GM10266 (cell line): ENCODE measurements around the gene RAB24.

Experiments used
- DNase-seq: peaks from one replicate; pipeline ENCODE4 v3.0.0; 2012; ENCODE audit errors: extremely low spot score
- CTCF ChIP-seq: IDR thresholded peaks from 2 replicates; pipeline ENCODE4 v1.5.1; 2012; ENCODE audit warnings: mild to moderate bottlenecking, low read depth; ENCODE audit not compliant: control insufficient read depth, insufficient read depth; ENCODE audit errors: missing control alignments

RAB24 gene

GRCh38 chr5:177304392-177305119 lies 1.0 kb upstream of the RAB24 start:
- no peak for TF ChIP-seq CTCF
- DNase-seq, result peak; percentile 67

GRCh38 chr5:177303925-177304391 lies 439 bp upstream of the RAB24 start:
- no peak for TF ChIP-seq CTCF
- DNase-seq, result peak; percentile 37

GRCh38 chr5:177302354-177303110 lies 987 bp downstream of the RAB24 start:
- peak; percentile 56 for DNase-seq
- TF ChIP-seq CTCF, result peak; percentile 17

- no peak for DNase-seq
Observed at GRCh38 chr5:177301503-177302165, 1.9 kb downstream of the RAB24 start.

GRCh38 chr5:177300951-177301350 lies 2.6 kb downstream of the RAB24 start:
- DNase-seq, result no peak
- TF ChIP-seq CTCF, result no peak

More at GRCh38 chr5:177301503-177302165, 1.9 kb downstream of the RAB24 start:
- no peak for TF ChIP-seq CTCF

GRCh38 chr5:177300236-177300880 lies 3.2 kb downstream of the RAB24 start:
- no peak for TF ChIP-seq CTCF
- peak; percentile 61 for DNase-seq
